ENCODE measurements around the gene ACTRT2. TPM values are rescaled to one million over a fixed set of nuclear protein-coding genes. Genes with fewer than 3 reads are reported as not detected.

The ACTRT2 gene
- polyA plus RNA-seq, 1 experiment: not detected

GRCh38 chr1:3024588-3024987, 3.3 kb downstream of the ACTRT2 start:
- POLR2A ChIA-PET: no interaction called here
- no peaks in the 10 kb centered on the region for H3K27me3 ChIP-seq (ENCODE audit: control insufficient read depth, insufficient read depth, low read length)
- DNase-seq (ENCODE audit: low read depth): no peak
- CTCF ChIA-PET: no interaction called here
- TF ChIP-seq, protein P1, sequence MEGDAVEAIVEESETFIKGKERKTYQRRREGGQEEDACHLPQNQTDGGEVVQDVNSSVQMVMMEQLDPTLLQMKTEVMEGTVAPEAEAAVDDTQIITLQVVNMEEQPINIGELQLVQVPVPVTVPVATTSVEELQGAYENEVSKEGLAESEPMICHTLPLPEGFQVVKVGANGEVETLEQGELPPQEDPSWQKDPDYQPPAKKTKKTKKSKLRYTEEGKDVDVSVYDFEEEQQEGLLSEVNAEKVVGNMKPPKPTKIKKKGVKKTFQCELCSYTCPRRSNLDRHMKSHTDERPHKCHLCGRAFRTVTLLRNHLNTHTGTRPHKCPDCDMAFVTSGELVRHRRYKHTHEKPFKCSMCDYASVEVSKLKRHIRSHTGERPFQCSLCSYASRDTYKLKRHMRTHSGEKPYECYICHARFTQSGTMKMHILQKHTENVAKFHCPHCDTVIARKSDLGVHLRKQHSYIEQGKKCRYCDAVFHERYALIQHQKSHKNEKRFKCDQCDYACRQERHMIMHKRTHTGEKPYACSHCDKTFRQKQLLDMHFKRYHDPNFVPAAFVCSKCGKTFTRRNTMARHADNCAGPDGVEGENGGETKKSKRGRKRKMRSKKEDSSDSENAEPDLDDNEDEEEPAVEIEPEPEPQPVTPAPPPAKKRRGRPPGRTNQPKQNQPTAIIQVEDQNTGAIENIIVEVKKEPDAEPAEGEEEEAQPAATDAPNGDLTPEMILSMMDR (IDR thresholded peaks at IDR 0.05; ENCODE audit: insufficient read depth, low read depth, low read length): no peak
- H3K4me3 ChIP-seq (ENCODE audit: low read depth, low read length): no peak overlapping the region
- H3K36me3 ChIP-seq (ENCODE audit: control insufficient read depth, insufficient read depth, low read length): no peaks in the 10 kb centered on the region

DNA sequence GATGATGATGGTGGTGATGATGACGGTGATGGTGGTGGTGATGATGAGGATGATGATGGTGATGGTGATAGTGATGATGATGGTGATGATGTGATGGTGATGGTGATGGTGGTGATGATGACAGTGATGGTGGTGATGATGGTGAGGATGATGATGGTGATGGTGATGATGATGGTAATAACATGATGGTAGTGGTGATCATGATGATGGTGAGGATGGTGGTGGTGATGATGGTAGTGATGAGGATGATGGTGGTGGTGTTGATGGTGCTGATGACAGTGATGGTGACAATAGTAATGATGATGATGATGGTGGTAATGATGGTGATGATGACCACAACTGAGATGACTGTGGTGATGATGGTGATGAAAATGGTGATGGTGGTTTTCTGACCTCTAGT, 4.9 kb downstream of the ACTRT2 start:
- CTCF ChIA-PET: no interaction called here
- no peaks in the 10 kb centered on the region for H3K27me3 ChIP-seq (ENCODE audit: control insufficient read depth, insufficient read depth, low read length)
- H3K36me3 ChIP-seq (ENCODE audit: control insufficient read depth, insufficient read depth, low read length): no peaks in the 10 kb centered on the region
- POLR2A ChIA-PET: no interaction called here
- no peak for DNase-seq (ENCODE audit: low read depth)
- TF ChIP-seq, protein P1 (IDR thresholded peaks at IDR 0.05; ENCODE audit: insufficient read depth, low read depth, low read length): no peak
- H3K4me3 ChIP-seq (ENCODE audit: low read depth, low read length): no peak overlapping the region

GRCh38 chr1:3026581-3027391, 5.5 kb downstream of the ACTRT2 start:
- no peak for DNase-seq (ENCODE audit: low read depth)
- Histone ChIP-seq H3K4me3 (ENCODE audit: low read depth, low read length) (no peak overlapping the region), H3K36me3 (ENCODE audit: control insufficient read depth, insufficient read depth, low read length) (no peaks in the 10 kb centered on the region), H3K27me3 (ENCODE audit: control insufficient read depth, insufficient read depth, low read length) (no peaks in the 10 kb centered on the region)
- TF ChIP-seq, protein P1 (IDR thresholded peaks at IDR 0.05; ENCODE audit: insufficient read depth, low read depth, low read length): no peak
- ChIA-PET CTCF (no interaction called here), POLR2A (no interaction called here)

GRCh38 chr1:3027611-3028371, 6.5 kb downstream of the ACTRT2 start:
- Histone ChIP-seq H3K27me3 (ENCODE audit: control insufficient read depth, insufficient read depth, low read length) (no peaks in the 10 kb centered on the region), H3K36me3 (ENCODE audit: control insufficient read depth, insufficient read depth, low read length) (no peaks in the 10 kb centered on the region), H3K4me3 (ENCODE audit: low read depth, low read length) (no peak overlapping the region)
- TF ChIP-seq, protein P1 (IDR thresholded peaks at IDR 0.05; ENCODE audit: insufficient read depth, low read depth, low read length): no peak
- DNase-seq (ENCODE audit: low read depth): no peak
- ChIA-PET CTCF (no interaction called here), POLR2A (no interaction called here)

DNA sequence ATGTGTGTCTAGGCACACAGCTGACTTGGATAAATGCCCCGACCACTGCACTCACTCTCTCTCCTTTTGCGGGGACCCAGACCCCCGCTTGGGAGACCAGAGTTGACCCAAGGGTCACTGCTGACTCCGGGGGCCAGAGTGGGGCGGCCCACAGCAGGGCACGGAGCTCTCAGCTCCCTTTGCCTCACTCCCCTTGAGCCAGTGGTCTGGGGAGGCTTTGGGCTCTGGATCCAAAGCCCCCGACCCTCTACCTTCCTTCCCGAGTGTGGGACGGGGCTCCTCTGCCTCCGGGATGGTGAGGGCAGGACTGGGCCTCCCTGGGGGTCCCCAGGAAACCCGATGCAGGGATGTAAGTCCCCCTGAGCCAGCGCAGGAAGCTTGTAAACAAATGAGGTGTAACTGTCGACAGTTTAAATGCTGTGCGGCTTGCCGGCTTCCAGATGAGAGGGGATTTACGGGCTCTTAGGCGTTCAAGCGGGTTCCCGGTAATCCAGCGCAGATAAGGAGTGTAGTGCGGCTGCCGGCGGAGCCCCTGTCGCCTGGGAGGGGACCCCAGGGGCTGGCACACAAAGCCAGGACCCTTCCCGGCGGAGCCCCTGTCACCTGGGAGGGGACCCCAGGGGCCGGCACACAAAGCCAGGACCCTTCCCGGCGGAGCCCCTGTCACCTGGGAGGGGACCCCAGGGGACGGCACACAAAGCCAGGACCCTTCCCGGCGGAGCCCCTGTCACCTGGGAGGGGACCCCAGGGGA, 7.4 kb downstream of the ACTRT2 start:
- POLR2A ChIA-PET: no interaction called here
- CTCF ChIA-PET: no interaction called here
- TF ChIP-seq, protein P1 (IDR thresholded peaks at IDR 0.05; ENCODE audit: insufficient read depth, low read depth, low read length): no peak

More for the DNA sequence above, 7.4 kb downstream of the ACTRT2 start:
- H3K27me3 ChIP-seq (ENCODE audit: control insufficient read depth, insufficient read depth, low read length): no peaks in the 10 kb centered on the region
- no peaks in the 10 kb centered on the region for H3K36me3 ChIP-seq (ENCODE audit: control insufficient read depth, insufficient read depth, low read length)
- no peak for DNase-seq (ENCODE audit: low read depth)
- no peak overlapping the region for H3K4me3 ChIP-seq (ENCODE audit: low read depth, low read length)

Data from BJ (cell line).